SK-N-SH treated with all-trans-retinoic acid at 6 μM for 48 hours (cell line): ENCODE results near the gene FGF10.

Source experiments
- ATAC-seq: fragments of 200-7000 bp; cut with Tn5 transposase; 3 replicates; pipeline ENCODE4 v1.9.1; 2020; ENCODE audit warnings: mild to moderate bottlenecking, moderate library complexity
- BACH2 ChIP-seq: fragments of 250-450 bp; sonication (Bioruptor Pico); IDR thresholded peaks from 2 replicates; pipeline ENCODE4 v1.9.0; 2021; ENCODE audit warnings: mild to moderate bottlenecking, borderline replicate concordance
- CSDC2 ChIP-seq: fragments of 250-450 bp; sonication (Bioruptor Pico); IDR thresholded peaks from 2 replicates; pipeline ENCODE4 v1.5.0; 2020; ENCODE audit warnings: mild to moderate bottlenecking, moderate library complexity
- CSRNP3 ChIP-seq: fragments of 250-450 bp; sonication (Bioruptor Pico); IDR thresholded peaks from 2 replicates; pipeline ENCODE4 v1.5.1; 2021; ENCODE audit warnings: mild to moderate bottlenecking, moderate library complexity
- GLIS3 ChIP-seq: fragments of 250-450 bp; sonication (Bioruptor Pico); IDR thresholded peaks from 2 replicates; pipeline ENCODE4 v1.5.0; 2020; ENCODE audit warnings: mild to moderate bottlenecking, moderate library complexity
- ISL1 ChIP-seq: fragments of 250-450 bp; sonication (Bioruptor Pico); IDR thresholded peaks from 2 replicates; pipeline ENCODE4 v2.1.2; 2022; ENCODE audit warnings: mild to moderate bottlenecking, moderate library complexity
- OSR1 ChIP-seq: fragments of 250-450 bp; sonication (Bioruptor Pico); IDR thresholded peaks from 2 replicates; pipeline ENCODE4 v1.8.0; 2022; ENCODE audit warnings: moderate library complexity, mild to moderate bottlenecking, inconsistent platforms
- PPARA ChIP-seq: fragments of 250-450 bp; sonication (Bioruptor Pico); IDR thresholded peaks from 2 replicates; pipeline ENCODE4 v1.5.0; 2020; ENCODE audit warnings: mild to moderate bottlenecking, borderline replicate concordance
- SNAI2 ChIP-seq: fragments of 250-450 bp; sonication (Bioruptor Pico); IDR thresholded peaks from 2 replicates; pipeline ENCODE4 v1.5.0; 2020; ENCODE audit warnings: mild to moderate bottlenecking, moderate library complexity
- TCF4 ChIP-seq: fragments of 250-450 bp; sonication (Bioruptor Pico); IDR thresholded peaks from 2 replicates; pipeline ENCODE4 v1.8.0; 2021; ENCODE audit warnings: mild to moderate bottlenecking, moderate library complexity, borderline replicate concordance
- TOX ChIP-seq: fragments of 250-450 bp; sonication (Bioruptor Pico); IDR thresholded peaks from 2 replicates; pipeline ENCODE4 v1.8.0; 2021; ENCODE audit warnings: mild to moderate bottlenecking, moderate library complexity, borderline replicate concordance
- ZFP3 ChIP-seq: fragments of 250-450 bp; sonication (Bioruptor Pico); IDR thresholded peaks from 2 replicates; pipeline ENCODE4 v1.5.0; 2020; ENCODE audit warnings: mild to moderate bottlenecking, moderate library complexity
- ZNF70 ChIP-seq: fragments of 450-650 bp; formaldehyde crosslinking; IDR thresholded peaks from 2 replicates; pipeline ENCODE4 v1.5.0; 2020; ENCODE audit warnings: mild to moderate bottlenecking, moderate library complexity
- ZNF8 ChIP-seq: fragments of 450-650 bp; formaldehyde crosslinking; IDR thresholded peaks from 2 replicates; pipeline ENCODE4 v1.5.0; 2020; ENCODE audit warnings: mild to moderate bottlenecking, moderate library complexity
- TF ChIP-seq, protein P1 (sequence below): fragments of 250-450 bp; sonication (Bioruptor Pico); IDR thresholded peaks from 2 replicates; pipeline ENCODE4 v1.8.0; 2021; ENCODE audit warnings: low read depth, mild to moderate bottlenecking, moderate library complexity, borderline replicate concordance

Gene FGF10

GRCh38 chr5:44257653-44258365, 131.4 kb downstream of the FGF10 start (continued):
- no peak for TF ChIP-seq ISL1 (CRISPR knock-in tag)
- no peak for TF ChIP-seq PPARA
- TF ChIP-seq GLIS3 (CRISPR knock-in tag) = no peak
- TF ChIP-seq, protein P1, sequence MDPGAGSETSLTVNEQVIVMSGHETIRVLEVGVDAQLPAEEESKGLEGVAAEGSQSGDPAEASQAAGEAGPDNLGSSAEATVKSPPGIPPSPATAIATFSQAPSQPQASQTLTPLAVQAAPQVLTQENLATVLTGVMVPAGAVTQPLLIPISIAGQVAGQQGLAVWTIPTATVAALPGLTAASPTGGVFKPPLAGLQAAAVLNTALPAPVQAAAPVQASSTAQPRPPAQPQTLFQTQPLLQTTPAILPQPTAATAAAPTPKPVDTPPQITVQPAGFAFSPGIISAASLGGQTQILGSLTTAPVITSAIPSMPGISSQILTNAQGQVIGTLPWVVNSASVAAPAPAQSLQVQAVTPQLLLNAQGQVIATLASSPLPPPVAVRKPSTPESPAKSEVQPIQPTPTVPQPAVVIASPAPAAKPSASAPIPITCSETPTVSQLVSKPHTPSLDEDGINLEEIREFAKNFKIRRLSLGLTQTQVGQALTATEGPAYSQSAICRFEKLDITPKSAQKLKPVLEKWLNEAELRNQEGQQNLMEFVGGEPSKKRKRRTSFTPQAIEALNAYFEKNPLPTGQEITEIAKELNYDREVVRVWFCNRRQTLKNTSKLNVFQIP (CRISPR knock-in tag) = no peak

GRCh38 chr5:44257221-44257620, 132.0 kb downstream of the FGF10 start:
- no peak for TF ChIP-seq OSR1 (CRISPR knock-in tag)
- no peak for TF ChIP-seq GLIS3 (CRISPR knock-in tag)
- TF ChIP-seq, protein P1 (CRISPR knock-in tag) = no peak
- no peak for TF ChIP-seq SNAI2 (CRISPR knock-in tag)
- no peak for TF ChIP-seq ZFP3 (CRISPR knock-in tag)
- no peak for TF ChIP-seq CSRNP3 (CRISPR knock-in tag)
- TF ChIP-seq PPARA = no peak
- TF ChIP-seq BACH2 = no peak
- TF ChIP-seq ZNF8 = no peak
- no peak for TF ChIP-seq TCF4 (CRISPR knock-in tag)
- TF ChIP-seq CSDC2 (CRISPR knock-in tag) = no peak
- TF ChIP-seq ISL1 (CRISPR knock-in tag) = no peak
- no peak for TF ChIP-seq ZNF70 (CRISPR knock-in tag)
- TF ChIP-seq TOX (CRISPR knock-in tag) = no peak
- TF ChIP-seq, all 23 proteins: peak for 0
- no peak for ATAC-seq
